Measurements from ENCODE around the gene FRMPD1.

The FRMPD1 gene

GRCh38 chr9:37787059-37787458 lies 136.3 kb downstream of the FRMPD1 start:
- DNase-seq: no peak

GRCh38 chr9:37788332-37788731 lies 137.6 kb downstream of the FRMPD1 start:
- no peak for DNase-seq

- DNase-seq: no peak
Observed at GRCh38 chr9:37790096-37790495, 139.3 kb downstream of the FRMPD1 start.

- no peak for DNase-seq
Observed at GRCh38 chr9:37792122-37792521, 141.4 kb downstream of the FRMPD1 start.

- DNase-seq: no peak
Observed at GRCh38 chr9:37796232-37796631, 145.5 kb downstream of the FRMPD1 start.
